Measurements from ENCODE around the gene NRTN. TPM values are rescaled to one million over a fixed set of nuclear protein-coding genes. Genes with fewer than 3 reads are reported as not detected.

NRTN gene
- total and polyA plus RNA-seq, 2 of the 13 experiments (the other 11 are each of a cell fraction or from before 2014, with no cell fraction given): 4.1 to 5.3 TPM

DNA sequence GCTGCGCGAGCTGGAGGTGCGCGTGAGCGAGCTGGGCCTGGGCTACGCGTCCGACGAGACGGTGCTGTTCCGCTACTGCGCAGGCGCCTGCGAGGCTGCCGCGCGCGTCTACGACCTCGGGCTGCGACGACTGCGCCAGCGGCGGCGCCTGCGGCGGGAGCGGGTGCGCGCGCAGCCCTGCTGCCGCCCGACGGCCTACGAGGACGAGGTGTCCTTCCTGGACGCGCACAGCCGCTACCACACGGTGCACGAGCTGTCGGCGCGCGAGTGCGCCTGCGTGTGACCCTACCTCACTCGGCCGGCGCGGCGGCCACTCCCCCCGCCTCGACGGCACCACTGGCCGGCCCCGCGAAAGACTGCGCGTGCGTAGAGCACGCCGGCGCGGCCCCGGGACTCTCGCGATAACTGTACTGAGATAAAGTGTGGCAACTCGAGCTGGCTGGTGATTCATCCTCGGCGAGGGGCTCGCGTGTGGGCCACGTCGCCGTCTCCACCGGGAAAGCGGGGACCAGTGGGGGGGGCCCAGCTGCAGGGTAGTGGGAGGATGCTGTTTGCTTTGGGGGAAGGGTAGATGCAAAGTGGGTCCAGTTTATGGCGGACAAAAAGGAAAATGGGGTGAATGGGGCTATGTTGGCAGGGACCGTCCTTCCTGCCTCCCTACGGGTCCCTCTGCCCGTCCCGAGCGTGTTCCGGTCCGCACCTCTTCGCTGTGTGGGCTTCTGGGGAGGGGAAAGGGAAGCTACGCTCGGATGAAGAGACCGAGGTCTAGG, 23.2 kb downstream of the NRTN start (continued):
- peak; percentile 92; the same call in 1 of the 2 replicates for TF ChIP-seq ZNF563 (CRISPR knock-in tag; IDR thresholded peaks at IDR 0.05)
- TF ChIP-seq TOPORS (CRISPR knock-in tag; IDR thresholded peaks at IDR 0.05): peak; percentile 64; the same call in 1 of the 2 replicates
- TF ChIP-seq EP300 (IDR thresholded peaks at IDR 0.05; ENCODE audit: low read depth in 2 of 2, low read length in 2 of 2): no peak
- TF ChIP-seq EP300 (CRISPR knock-in tag; IDR thresholded peaks at IDR 0.05; ENCODE audit: borderline replicate concordance): peak; percentile 64
- TF ChIP-seq, protein P1, sequence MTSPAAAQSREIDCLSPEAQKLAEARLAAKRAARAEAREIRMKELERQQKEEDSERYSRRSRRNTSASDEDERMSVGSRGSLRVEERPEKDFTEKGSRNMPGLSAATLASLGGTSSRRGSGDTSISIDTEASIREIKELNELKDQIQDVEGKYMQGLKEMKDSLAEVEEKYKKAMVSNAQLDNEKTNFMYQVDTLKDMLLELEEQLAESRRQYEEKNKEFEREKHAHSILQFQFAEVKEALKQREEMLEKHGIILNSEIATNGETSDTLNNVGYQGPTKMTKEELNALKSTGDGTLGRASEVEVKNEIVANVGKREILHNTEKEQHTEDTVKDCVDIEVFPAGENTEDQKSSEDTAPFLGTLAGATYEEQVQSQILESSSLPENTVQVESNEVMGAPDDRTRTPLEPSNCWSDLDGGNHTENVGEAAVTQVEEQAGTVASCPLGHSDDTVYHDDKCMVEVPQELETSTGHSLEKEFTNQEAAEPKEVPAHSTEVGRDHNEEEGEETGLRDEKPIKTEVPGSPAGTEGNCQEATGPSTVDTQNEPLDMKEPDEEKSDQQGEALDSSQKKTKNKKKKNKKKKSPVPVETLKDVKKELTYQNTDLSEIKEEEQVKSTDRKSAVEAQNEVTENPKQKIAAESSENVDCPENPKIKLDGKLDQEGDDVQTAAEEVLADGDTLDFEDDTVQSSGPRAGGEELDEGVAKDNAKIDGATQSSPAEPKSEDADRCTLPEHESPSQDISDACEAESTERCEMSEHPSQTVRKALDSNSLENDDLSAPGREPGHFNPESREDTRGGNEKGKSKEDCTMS (CRISPR knock-in tag; conservative IDR thresholded peaks at IDR 0.05): no peak
- TF ChIP-seq ELF4 (CRISPR knock-in tag; IDR thresholded peaks at IDR 0.05; ENCODE audit: borderline replicate concordance): no peak
- TF ChIP-seq BORCS8-MEF2B (CRISPR knock-in tag; IDR thresholded peaks at IDR 0.05): peak; percentile 62; the same call in 1 of the 2 replicates
- no peak for TF ChIP-seq FOXJ3 (CRISPR knock-in tag; IDR thresholded peaks at IDR 0.05; ENCODE audit: borderline replicate concordance)
- no peak for TF ChIP-seq ATRX (CRISPR knock-in tag; IDR thresholded peaks at IDR 0.05; ENCODE audit: borderline replicate concordance)
- no peak; the same call in 1 of the 2 replicates for TF ChIP-seq ZNF230 (CRISPR knock-in tag; IDR thresholded peaks at IDR 0.05)
- no peak for TF ChIP-seq REXO4 (CRISPR knock-in tag; IDR thresholded peaks at IDR 0.05; ENCODE audit: borderline replicate concordance)
- peak; percentile 66 for TF ChIP-seq RCOR2 (CRISPR knock-in tag; IDR thresholded peaks at IDR 0.05)
- peak; percentile 67; the same call in 1 of the 2 replicates for TF ChIP-seq ARNTL (CRISPR knock-in tag; IDR thresholded peaks at IDR 0.05)
- TF ChIP-seq, protein P2, sequence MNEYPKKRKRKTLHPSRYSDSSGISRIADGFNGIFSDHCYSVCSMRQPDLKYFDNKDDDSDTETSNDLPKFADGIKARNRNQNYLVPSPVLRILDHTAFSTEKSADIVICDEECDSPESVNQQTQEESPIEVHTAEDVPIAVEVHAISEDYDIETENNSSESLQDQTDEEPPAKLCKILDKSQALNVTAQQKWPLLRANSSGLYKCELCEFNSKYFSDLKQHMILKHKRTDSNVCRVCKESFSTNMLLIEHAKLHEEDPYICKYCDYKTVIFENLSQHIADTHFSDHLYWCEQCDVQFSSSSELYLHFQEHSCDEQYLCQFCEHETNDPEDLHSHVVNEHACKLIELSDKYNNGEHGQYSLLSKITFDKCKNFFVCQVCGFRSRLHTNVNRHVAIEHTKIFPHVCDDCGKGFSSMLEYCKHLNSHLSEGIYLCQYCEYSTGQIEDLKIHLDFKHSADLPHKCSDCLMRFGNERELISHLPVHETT (CRISPR knock-in tag; conservative IDR thresholded peaks at IDR 0.05): peak; percentile 67; the same call in 1 of the 2 replicates
- peak; percentile 77; the same call in 1 of the 2 replicates for TF ChIP-seq NFE2L1 (CRISPR knock-in tag; IDR thresholded peaks at IDR 0.05; ENCODE audit: borderline replicate concordance)
- TF ChIP-seq, protein P3, sequence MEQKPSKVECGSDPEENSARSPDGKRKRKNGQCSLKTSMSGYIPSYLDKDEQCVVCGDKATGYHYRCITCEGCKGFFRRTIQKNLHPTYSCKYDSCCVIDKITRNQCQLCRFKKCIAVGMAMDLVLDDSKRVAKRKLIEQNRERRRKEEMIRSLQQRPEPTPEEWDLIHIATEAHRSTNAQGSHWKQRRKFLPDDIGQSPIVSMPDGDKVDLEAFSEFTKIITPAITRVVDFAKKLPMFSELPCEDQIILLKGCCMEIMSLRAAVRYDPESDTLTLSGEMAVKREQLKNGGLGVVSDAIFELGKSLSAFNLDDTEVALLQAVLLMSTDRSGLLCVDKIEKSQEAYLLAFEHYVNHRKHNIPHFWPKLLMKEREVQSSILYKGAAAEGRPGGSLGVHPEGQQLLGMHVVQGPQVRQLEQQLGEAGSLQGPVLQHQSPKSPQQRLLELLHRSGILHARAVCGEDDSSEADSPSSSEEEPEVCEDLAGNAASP (CRISPR knock-in tag; IDR thresholded peaks at IDR 0.05; ENCODE audit: borderline replicate concordance): peak; percentile 91
- TF ChIP-seq KAT7 (CRISPR knock-in tag; IDR thresholded peaks at IDR 0.05; ENCODE audit: borderline replicate concordance): peak; percentile 91
- no peak for TF ChIP-seq SRSF9 (IDR thresholded peaks at IDR 0.05; ENCODE audit: borderline replicate concordance, insufficient read depth, low read depth, low read length, poor library complexity, severe bottlenecking)
- peak; percentile 79 for TF ChIP-seq GABPB1 (CRISPR knock-in tag; IDR thresholded peaks at IDR 0.05)
- no peak for TF ChIP-seq TP53 (CRISPR knock-in tag; conservative IDR thresholded peaks at IDR 0.05)
- TF ChIP-seq PITX1 (CRISPR knock-in tag; IDR thresholded peaks at IDR 0.05): peak; percentile 47; the same call in 1 of the 2 replicates
- TF ChIP-seq CEBPG (CRISPR knock-in tag; IDR thresholded peaks at IDR 0.05): peak; percentile 75
- TF ChIP-seq TOE1 (CRISPR knock-in tag; IDR thresholded peaks at IDR 0.05): no peak
- peak; percentile 32; the same call in 1 of the 2 replicates for TF ChIP-seq NFYB (CRISPR knock-in tag; IDR thresholded peaks at IDR 0.05)
- TF ChIP-seq, protein P4, sequence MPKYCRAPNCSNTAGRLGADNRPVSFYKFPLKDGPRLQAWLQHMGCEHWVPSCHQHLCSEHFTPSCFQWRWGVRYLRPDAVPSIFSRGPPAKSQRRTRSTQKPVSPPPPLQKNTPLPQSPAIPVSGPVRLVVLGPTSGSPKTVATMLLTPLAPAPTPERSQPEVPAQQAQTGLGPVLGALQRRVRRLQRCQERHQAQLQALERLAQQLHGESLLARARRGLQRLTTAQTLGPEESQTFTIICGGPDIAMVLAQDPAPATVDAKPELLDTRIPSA (CRISPR knock-in tag; IDR thresholded peaks at IDR 0.05; ENCODE audit: borderline replicate concordance): no peak
